Measurements from ENCODE around the gene TMEM79.

TMEM79 gene, protein sequence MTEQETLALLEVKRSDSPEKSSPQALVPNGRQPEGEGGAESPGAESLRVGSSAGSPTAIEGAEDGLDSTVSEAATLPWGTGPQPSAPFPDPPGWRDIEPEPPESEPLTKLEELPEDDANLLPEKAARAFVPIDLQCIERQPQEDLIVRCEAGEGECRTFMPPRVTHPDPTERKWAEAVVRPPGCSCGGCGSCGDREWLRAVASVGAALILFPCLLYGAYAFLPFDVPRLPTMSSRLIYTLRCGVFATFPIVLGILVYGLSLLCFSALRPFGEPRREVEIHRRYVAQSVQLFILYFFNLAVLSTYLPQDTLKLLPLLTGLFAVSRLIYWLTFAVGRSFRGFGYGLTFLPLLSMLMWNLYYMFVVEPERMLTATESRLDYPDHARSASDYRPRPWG

DNA sequence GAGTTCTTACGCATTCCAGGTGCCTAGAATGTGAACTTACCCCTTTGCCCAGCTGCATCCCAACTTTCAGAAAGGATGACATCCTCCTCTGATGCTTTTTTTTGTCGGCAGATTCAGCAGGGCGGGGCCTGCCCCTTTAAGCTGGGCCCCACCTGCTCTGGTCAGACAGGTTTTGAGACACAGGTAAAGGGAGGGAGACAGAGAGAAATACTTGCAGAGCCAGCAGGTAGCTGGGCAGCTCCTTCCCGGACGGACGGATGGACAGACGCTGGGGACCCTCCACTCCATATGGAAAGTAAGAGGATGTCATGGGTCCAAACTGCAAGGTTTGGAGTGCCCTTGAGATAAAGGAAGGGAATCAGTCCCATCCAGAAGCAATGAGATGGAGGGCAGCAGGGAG lies at the start of gene TMEM79:
TSS of gene TMEM79 (plus strand) at position 214 of the 400 bp plus-strand sequence. CDS start 902 bp downstream, outside the sequence.
- no peak for DNase-seq (ENCODE audit: low spot score)
- TF ChIP-seq, protein P1, sequence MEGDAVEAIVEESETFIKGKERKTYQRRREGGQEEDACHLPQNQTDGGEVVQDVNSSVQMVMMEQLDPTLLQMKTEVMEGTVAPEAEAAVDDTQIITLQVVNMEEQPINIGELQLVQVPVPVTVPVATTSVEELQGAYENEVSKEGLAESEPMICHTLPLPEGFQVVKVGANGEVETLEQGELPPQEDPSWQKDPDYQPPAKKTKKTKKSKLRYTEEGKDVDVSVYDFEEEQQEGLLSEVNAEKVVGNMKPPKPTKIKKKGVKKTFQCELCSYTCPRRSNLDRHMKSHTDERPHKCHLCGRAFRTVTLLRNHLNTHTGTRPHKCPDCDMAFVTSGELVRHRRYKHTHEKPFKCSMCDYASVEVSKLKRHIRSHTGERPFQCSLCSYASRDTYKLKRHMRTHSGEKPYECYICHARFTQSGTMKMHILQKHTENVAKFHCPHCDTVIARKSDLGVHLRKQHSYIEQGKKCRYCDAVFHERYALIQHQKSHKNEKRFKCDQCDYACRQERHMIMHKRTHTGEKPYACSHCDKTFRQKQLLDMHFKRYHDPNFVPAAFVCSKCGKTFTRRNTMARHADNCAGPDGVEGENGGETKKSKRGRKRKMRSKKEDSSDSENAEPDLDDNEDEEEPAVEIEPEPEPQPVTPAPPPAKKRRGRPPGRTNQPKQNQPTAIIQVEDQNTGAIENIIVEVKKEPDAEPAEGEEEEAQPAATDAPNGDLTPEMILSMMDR (IDR thresholded peaks at IDR 0.05; ENCODE audit: extremely low read depth, missing control alignments), result no peak

DNA sequence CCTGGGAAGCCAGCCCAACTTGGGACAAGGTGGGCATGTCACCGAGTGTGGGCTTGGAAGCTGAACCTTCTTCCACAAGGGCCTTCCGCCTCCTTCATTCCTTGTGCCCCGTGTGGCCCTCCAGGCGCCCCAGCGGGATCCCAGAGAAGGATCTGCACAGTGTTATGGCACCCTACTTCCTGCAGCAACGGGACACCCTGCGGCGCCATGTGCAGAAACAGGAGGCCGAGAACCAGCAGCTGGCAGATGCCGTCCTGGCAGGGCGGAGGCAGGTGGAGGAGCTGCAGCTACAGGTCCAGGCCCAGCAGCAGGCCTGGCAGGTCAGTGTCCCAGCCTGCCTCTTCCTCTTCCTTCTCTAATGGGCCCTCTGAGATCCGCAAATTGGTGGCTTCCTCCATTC lies 48.0 kb upstream of the TMEM79 start:
- TF ChIP-seq, protein P1 (IDR thresholded peaks at IDR 0.05; ENCODE audit: extremely low read depth, missing control alignments), result no peak
- DNase-seq (ENCODE audit: low spot score), result no peak

DNA sequence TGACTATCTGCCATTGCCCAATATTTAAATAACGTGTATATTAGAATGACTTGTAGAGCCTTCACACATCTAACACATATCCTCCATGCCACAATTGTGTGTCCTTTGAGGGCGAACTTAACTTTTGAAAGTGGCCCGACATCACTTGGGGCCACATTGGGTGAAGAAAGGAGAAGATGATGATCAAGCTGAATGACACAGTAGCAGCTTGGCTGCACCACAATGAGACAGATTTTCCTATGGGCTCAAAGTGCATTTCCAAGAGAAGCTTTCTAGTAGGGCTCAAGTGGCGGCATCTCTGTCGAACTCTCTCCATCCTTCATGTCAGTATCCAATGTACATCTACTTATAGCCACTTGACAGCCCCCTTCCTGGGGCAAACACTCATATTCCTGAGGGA lies 45.9 kb upstream of the TMEM79 start:
- no peak for DNase-seq (ENCODE audit: low spot score)
- TF ChIP-seq, protein P1 (IDR thresholded peaks at IDR 0.05; ENCODE audit: extremely low read depth, missing control alignments), result no peak

DNA sequence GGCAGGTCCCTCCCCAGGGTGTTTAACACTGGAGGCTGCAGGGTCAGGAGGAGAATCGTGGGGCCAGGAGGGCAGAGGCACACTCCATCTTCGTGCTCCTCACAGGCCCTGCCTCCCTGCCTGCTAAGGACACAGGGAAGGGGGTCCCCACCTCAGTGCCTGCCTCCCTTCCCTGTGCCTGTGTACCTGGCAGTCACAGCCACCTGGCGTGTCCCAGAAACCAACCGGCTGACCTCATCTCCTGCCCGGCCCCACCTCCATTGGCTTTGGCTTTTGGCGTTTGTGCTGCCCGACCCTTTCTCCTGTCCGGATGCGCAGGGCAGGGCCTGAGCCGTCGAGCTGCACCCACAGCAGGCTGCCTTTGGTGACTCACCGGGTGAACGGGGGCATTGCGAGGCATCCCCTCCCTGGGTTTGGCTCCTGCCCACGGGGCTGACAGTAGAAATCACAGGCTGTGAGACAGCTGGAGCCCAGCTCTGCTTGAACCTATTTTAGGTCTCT lies 42.8 kb upstream of the TMEM79 start:
- DNase-seq (ENCODE audit: low spot score), result no peak
- TF ChIP-seq, protein P1 (IDR thresholded peaks at IDR 0.05; ENCODE audit: extremely low read depth, missing control alignments), result no peak

DNA sequence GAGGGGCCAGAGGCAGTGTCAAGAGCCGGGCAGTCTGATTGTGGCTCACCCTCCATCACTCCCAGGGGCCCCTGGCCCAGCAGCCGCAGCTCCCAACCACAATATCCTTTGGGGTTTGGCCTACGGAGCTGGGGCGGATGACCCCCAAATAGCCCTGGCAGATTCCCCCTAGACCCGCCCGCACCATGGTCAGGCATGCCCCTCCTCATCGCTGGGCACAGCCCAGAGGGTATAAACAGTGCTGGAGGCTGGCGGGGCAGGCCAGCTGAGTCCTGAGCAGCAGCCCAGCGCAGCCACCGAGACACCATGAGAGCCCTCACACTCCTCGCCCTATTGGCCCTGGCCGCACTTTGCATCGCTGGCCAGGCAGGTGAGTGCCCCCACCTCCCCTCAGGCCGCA lies 42.2 kb upstream of the TMEM79 start, which contains the start of gene BGLAP:
TSS of gene BGLAP (plus strand) at position 259 of the 400 bp plus-strand sequence. CDS start at position 307, 48 bp downstream.
- TF ChIP-seq, protein P1 (IDR thresholded peaks at IDR 0.05; ENCODE audit: extremely low read depth, missing control alignments), result no peak

DNA sequence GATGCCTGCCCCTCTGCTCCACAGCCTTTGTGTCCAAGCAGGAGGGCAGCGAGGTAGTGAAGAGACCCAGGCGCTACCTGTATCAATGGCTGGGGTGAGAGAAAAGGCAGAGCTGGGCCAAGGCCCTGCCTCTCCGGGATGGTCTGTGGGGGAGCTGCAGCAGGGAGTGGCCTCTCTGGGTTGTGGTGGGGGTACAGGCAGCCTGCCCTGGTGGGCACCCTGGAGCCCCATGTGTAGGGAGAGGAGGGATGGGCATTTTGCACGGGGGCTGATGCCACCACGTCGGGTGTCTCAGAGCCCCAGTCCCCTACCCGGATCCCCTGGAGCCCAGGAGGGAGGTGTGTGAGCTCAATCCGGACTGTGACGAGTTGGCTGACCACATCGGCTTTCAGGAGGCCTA lies 41.4 kb upstream of the TMEM79 start:
- TF ChIP-seq, protein P1 (IDR thresholded peaks at IDR 0.05; ENCODE audit: extremely low read depth, missing control alignments), result no peak
- no peak for DNase-seq (ENCODE audit: low spot score)

More for the DNA sequence above, 42.2 kb upstream of the TMEM79 start, which contains the start of gene BGLAP:
- DNase-seq (ENCODE audit: low spot score), result no peak

DNA sequence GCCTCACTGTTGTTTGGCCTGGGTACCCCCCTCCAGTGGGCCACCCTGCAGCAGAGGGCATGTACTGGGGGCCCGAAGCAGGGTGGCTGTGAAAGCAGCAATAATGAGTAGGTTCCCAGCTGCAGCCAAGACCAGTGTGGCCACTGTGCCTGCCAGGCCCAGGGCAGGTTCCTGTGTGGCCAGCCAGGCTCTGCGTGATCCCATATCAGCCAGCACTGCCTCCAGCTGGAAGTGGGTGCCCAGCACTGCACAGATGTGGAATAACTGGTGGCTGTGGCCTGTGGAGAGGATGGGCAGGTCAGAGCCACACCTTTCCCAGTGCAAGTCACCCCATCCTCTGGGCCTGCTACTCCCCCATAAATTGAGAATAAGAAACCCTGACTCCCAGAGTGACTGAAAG lies 40.0 kb upstream of the TMEM79 start:
- TF ChIP-seq, protein P1 (IDR thresholded peaks at IDR 0.05; ENCODE audit: extremely low read depth, missing control alignments), result no peak
- no peak for DNase-seq (ENCODE audit: low spot score)

Measured in GM20000 (cell line).